Gastroesophageal sphincter (tissue), 4 donors: Measurements from ENCODE around the gene ALG12. TPM values are rescaled to one million over a fixed set of nuclear protein-coding genes. Genes with fewer than 3 reads are reported as not detected.

Experiments
- ATAC-seq: fragments of 150-250 bp; one replicate; pipeline ENCODE4 v1.9.1; 2016; ENCODE audit warnings: mild to moderate bottlenecking, moderate library complexity
- H3K27ac ChIP-seq, 4 donors: fragments of 200-600 bp; sonication (generic) in 3 of 4; 1 replicate in 3 of 4; 2 replicates in 1 of 4; pipeline ENCODE4 v1.5.1; 2016 to 2019
- H3K27me3 ChIP-seq: fragments of 200-600 bp; sonication (generic); one replicate; pipeline ENCODE4 v1.5.1; 2019
- H3K36me3 ChIP-seq, 2 donors: fragments of 200-600 bp; sonication (generic); one replicate each; pipeline ENCODE4 v1.5.1; 2019; ENCODE audit warnings: control low read depth in 1 of 2
- H3K4me1 ChIP-seq, 3 donors: fragments of 200-600 bp; sonication (generic); 1 replicate in 2 of 3; 2 replicates in 1 of 3; pipeline ENCODE4 v1.5.1; 2016 to 2019; ENCODE audit warnings: control low read depth in 2 of 3
- H3K4me3 ChIP-seq, 2 donors: fragments of 200-600 bp; sonication (generic); one replicate each; pipeline ENCODE4 v1.5.1; 2019; ENCODE audit warnings: mild to moderate bottlenecking in 1 of 2, moderate library complexity in 1 of 2
- H3K9me3 ChIP-seq, 3 donors: fragments of 200-600 bp; sonication (generic); one replicate each; pipeline ENCODE4 v1.5.1; 2017 to 2019; ENCODE audit warnings: control low read depth in 2 of 3
- EP300 ChIP-seq: sonication (generic); formaldehyde crosslinking; IDR thresholded peaks from one replicate; pipeline ENCODE4 v1.6.1; 2017; ENCODE audit warnings: antibody characterized with exemption, mild to moderate bottlenecking
- POLR2A ChIP-seq, 2 donors: fragments of 450-650 bp; IDR thresholded peaks; one replicate each; pipeline ENCODE4 v1.6.1; 2017; ENCODE audit warnings: antibody characterized with exemption in 2 of 2, mild to moderate bottlenecking in 2 of 2, moderate library complexity in 1 of 2
- POLR2AphosphoS5 ChIP-seq: sonication (generic); formaldehyde crosslinking; IDR thresholded peaks from one replicate; pipeline ENCODE4 v1.6.1; 2017; ENCODE audit warnings: antibody characterized with exemption
- WGBS, 2 donors: methylation state at CpG; one replicate each; pipeline ENCODE4 v1.1.5; 2018; ENCODE audit warnings: low coverage in 1 of 2; 5-methylcytosine and 5-hydroxymethylcytosine counted together
- total RNA-seq, 4 donors: library from RNA; depleted of rRNA; stranded (reverse); fragments of >200 nt; gene quantifications; one replicate each; pipeline ENCODE4 v1.1.0, GENCODE V29; 2016
- TF ChIP-seq, protein P1 (sequence below), 4 experiments: fragments of 200-600 bp in 2 of 4; fragments of 450-650 bp in 2 of 4; sonication (generic) in 1 of 4; IDR thresholded peaks; one replicate each; pipeline ENCODE4 v1.5.1; 2017 to 2019; ENCODE audit warnings: antibody characterized with exemption in 4 of 4, mild to moderate bottlenecking in 2 of 4, moderate library complexity in 2 of 4

Gene ALG12
- total RNA-seq, 4 donors from 2014 or later: 18.8 to 30.0 (median 22.6) TPM

DNA sequence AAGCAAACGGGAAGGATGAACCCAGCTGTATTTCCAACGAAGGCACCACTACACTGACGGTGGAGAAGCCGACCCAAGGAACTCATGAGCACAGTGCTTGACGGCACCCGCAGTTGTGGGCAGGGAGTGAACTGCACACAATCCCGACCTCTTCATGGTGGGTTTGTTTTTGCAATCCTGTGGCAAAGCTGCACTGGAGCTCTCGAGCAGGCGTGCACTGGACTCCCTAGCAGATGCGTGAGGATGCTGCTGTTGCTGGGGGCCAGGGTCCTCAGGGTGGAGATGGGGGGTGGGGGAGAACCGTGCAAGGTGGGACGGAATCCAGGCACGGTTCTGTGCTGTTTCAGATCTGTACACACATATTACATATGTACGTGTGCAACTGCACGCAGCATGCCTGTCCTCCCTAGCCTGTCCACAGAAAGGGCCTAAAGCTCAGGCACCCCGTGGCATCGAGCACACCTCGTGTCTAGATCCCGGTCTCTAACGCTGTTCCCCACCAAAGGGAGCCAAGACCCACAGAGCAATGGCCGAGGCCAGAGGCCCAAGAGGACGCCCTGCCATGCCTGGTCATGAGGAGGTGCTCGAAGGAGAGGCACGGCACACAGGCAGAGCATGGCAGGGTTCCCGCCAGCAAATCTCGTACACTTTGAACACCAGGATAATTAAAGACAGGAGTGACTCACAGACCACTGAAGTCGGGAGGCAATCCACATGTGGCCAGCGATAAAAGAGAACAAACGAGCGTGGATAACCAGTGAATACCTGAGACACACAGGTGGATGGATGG lies 17.6 kb downstream of the ALG12 start:
- Histone ChIP-seq H3K4me1 (no peaks in the 10 kb centered on the region), H3K4me3 (no peak overlapping the region), H3K27ac (no peak overlapping the region), H3K27me3 (no peaks in the 10 kb centered on the region), H3K9me3 (no peaks in the 10 kb centered on the region), H3K36me3 (peaks cover 0 to 84% of the 10 kb centered on the region in 2 donors)
- no peak for ATAC-seq
- no peak for TF ChIP-seq EP300
- TF ChIP-seq POLR2A (IDR thresholded peaks at IDR 0.05): no peak
- TF ChIP-seq, protein P1, sequence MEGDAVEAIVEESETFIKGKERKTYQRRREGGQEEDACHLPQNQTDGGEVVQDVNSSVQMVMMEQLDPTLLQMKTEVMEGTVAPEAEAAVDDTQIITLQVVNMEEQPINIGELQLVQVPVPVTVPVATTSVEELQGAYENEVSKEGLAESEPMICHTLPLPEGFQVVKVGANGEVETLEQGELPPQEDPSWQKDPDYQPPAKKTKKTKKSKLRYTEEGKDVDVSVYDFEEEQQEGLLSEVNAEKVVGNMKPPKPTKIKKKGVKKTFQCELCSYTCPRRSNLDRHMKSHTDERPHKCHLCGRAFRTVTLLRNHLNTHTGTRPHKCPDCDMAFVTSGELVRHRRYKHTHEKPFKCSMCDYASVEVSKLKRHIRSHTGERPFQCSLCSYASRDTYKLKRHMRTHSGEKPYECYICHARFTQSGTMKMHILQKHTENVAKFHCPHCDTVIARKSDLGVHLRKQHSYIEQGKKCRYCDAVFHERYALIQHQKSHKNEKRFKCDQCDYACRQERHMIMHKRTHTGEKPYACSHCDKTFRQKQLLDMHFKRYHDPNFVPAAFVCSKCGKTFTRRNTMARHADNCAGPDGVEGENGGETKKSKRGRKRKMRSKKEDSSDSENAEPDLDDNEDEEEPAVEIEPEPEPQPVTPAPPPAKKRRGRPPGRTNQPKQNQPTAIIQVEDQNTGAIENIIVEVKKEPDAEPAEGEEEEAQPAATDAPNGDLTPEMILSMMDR (IDR thresholded peaks at IDR 0.05): no peak
- TF ChIP-seq POLR2AphosphoS5: no peak
- 70 to 73% methylated on average over 7 to 11 of the region's 30 CpGs for WGBS, 2 donors

DNA sequence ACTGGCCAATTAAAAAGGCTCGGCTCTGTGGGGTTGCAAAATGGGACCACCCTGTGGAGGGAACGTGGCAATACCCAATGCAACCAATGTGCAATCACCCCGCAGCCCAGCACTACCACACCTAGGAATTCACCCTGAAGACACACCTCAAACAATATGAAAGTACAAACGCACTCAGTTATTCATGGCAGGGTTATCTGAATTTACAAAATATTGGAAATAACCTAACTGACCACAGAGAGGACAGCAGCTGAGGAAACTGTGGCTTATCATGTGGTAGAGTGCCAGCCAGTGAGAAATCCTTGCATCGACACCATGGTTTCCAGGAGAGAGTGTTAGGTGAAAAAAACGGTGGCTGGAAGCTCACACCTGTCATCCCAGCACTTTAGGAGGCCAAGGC lies 18.7 kb downstream of the ALG12 start:
- H3K36me3 ChIP-seq: peaks cover 0 to 78% of the 10 kb centered on the region in 2 donors
- TF ChIP-seq POLR2A (IDR thresholded peaks at IDR 0.05) (no peak), POLR2AphosphoS5 (no peak), EP300 (no peak)
- TF ChIP-seq, protein P1 (IDR thresholded peaks at IDR 0.05): no peak
- no peak overlapping the region for H3K4me3 ChIP-seq
- no peak for ATAC-seq
- H3K27ac ChIP-seq: no peak overlapping the region
- no peaks in the 10 kb centered on the region for H3K27me3 ChIP-seq
- H3K9me3 ChIP-seq: peaks cover 0 to 4% (median 0%) of the 10 kb centered on the region in 3 donors
- H3K4me1 ChIP-seq: no peaks in the 10 kb centered on the region
- 80% methylated on average over 1 to 2 of the region's 6 CpGs for WGBS, 2 donors

- Histone ChIP-seq H3K4me3 (no peak overlapping the region), H3K27me3 (no peaks in the 10 kb centered on the region), H3K36me3 (peaks cover 0 to 61% of the 10 kb centered on the region in 2 donors), H3K4me1 (no peaks in the 10 kb centered on the region), H3K9me3 (peaks cover 0 to 7% (median 0%) of the 10 kb centered on the region in 3 donors), H3K27ac (no peak overlapping the region)
- 94 to 96% methylated on average over 4 to 8 of the region's 8 CpGs for WGBS, 2 donors
- no peak for ATAC-seq
- TF ChIP-seq EP300 (no peak), POLR2A (IDR thresholded peaks at IDR 0.05) (no peak), POLR2AphosphoS5 (no peak)
- TF ChIP-seq, protein P1 (IDR thresholded peaks at IDR 0.05): no peak
Measured at GRCh38 chr22:49897015-49897684, 21.1 kb downstream of the ALG12 start.

GRCh38 chr22:49896201-49896600 lies 22.0 kb downstream of the ALG12 start:
- no peaks in the 10 kb centered on the region for H3K27me3 ChIP-seq
- H3K36me3 ChIP-seq: peaks cover 0 to 52% of the 10 kb centered on the region in 2 donors
- TF ChIP-seq EP300: no peak
- TF ChIP-seq, protein P1 (IDR thresholded peaks at IDR 0.05): no peak
- TF ChIP-seq POLR2A (IDR thresholded peaks at IDR 0.05): no peak
- TF ChIP-seq POLR2AphosphoS5: no peak
- H3K27ac ChIP-seq: no peak overlapping the region
- 87 to 89% methylated on average over 3 to 5 of the region's 5 CpGs for WGBS, 2 donors
- H3K4me1 ChIP-seq: no peaks in the 10 kb centered on the region
- no peak overlapping the region for H3K4me3 ChIP-seq
- H3K9me3 ChIP-seq: peaks cover 0 to 7% (median 0%) of the 10 kb centered on the region in 3 donors
- ATAC-seq: no peak
